ENCODE measurements around the gene PKDREJ.
"Not testable (repeated sequence)": the region's sequence is repeated elsewhere in the genome, so short reads cannot be mapped to it uniquely, and the experiment has no call there.

The PKDREJ gene, protein sequence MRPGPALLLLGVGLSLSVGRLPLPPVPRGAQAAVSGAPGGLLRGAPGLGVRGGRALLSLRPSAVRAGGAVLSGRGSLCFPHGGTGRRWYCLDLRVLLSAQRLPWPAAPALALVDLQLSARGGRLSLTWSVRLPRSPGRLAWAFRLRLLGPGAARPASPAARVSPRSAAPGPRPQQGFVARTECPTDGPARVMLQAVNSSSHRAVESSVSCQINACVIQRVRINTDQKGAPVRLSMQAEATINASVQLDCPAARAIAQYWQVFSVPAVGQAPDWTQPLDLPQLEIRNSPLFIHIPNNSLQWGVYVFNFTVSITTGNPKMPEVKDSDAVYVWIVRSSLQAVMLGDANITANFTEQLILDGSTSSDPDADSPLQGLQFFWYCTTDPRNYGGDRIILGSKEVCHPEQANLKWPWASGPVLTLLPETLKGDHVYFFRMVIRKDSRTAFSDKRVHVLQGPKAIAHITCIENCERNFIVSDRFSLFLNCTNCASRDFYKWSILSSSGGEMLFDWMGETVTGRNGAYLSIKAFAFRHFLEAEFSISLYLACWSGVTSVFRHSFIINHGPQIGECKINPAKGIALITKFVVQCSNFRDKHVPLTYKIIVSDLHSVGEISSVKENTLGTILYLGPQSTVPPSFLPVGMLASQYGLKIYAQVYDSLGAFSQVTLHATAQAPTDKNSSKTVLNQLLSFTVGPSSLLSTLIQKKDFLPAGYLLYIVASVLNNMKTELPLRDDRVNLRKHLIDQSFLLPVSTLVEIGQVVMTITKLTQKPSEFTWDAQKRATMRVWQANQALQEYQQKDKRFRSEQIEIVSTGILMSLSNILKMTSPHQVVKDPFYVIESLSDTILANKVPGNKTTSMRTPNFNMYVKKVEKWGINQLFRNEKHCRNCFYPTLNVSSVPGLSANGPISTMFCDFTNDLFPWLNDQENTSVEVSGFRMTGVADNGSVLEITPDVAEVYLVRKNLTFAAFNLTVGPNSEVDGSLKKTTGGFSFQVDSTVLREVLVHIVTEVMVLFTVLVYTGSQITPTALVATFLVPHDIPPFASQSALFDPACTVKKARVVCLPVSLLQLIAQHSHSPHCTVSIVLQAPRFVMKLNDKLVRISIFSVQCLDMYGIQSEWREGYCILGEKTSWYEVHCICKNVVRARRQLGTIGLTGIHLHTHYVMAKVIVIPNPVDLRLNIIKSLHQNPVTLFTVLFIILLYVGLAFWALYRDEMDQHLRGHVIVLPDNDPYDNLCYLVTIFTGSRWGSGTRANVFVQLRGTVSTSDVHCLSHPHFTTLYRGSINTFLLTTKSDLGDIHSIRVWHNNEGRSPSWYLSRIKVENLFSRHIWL (N-terminal part only)

DNA sequence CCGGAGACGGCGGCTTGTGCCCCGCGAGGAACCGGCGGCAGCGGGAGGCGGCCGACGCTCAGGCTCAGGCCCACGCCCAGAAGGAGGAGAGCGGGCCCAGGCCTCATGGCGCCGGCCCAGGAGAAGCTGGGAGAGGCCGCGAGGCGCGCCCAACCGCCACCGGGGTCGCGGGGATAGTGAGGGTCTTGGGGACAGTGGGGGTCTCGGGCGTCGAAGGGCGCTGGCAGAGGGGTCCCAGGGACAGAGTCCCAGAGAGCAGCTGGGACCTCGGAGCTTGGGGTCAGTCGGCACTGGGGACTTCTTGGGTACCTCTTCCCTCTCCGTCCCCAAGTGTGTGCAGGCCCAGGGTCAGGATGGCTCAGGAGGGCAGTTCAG lies at the start of gene PKDREJ:
TSS of gene PKDREJ (minus strand) at position 128 of the 375 bp plus-strand sequence. CDS start at position 107, 21 bp downstream.
- ChIA-PET POLR2A (no interaction called here), CTCF (no interaction called here)
- DNase-seq (ENCODE audit: extremely low spot score): no peak
- TF ChIP-seq SUZ12 (IDR thresholded peaks at IDR 0.05) (no peak), NFRKB (IDR thresholded peaks at IDR 0.05) (no peak), FOXK2 (IDR thresholded peaks at IDR 0.05) (no peak), FOXM1 (IDR thresholded peaks at IDR 0.05; ENCODE audit: borderline replicate concordance) (no peak), LEF1 (IDR thresholded peaks at IDR 0.05; ENCODE audit: borderline replicate concordance) (no peak), BHLHE40 (IDR thresholded peaks at IDR 0.05; ENCODE audit: borderline replicate concordance) (no peak), L3MBTL2 (conservative IDR thresholded peaks at IDR 0.05) (no peak)

- DNase-seq (ENCODE audit: extremely low spot score); POLR2A ChIA-PET: not testable (repeated sequence)
- CTCF ChIA-PET: interaction anchor here (0.7 to 1.1 kb wide), 2 partner anchors 13 to 191 kb away, joined by 4 read pairs; no protein-coding TSS in a partner anchor
These were observed 49.7 kb upstream of the PKDREJ start for GRCh38 chr22:46312848-46313247.

DNA sequence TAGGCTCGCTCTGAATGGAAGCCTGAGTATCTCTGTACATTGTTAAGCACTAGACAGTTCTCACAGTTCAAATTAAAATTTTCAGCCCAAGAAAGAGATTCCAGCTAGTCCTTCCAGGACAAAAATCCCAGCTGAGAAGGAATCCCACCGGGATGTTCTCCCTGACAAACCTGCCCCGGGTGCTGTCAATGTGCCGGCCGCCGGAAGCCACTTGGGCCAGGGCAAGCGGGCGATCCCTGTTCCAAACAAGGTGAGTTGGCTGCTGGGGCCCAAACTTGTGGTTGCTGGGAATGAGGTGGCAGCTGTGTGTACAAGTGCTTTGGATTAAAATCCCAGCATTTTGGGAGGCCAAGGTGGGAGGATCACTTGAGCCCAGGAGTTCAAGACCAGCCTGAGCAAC lies 48.9 kb upstream of the PKDREJ start:
- ChIA-PET POLR2A (no interaction called here), CTCF (interaction anchor here (0.9 to 1.1 kb wide), 2 partner anchors 107 to 190 kb away, joined by 4 read pairs; no protein-coding TSS in a partner anchor)
- DNase-seq (ENCODE audit: extremely low spot score): no peak
- no peak for TF ChIP-seq ZNF384 (IDR thresholded peaks at IDR 0.05)
- no peak for TF ChIP-seq NFRKB (IDR thresholded peaks at IDR 0.05)
- no peak for TF ChIP-seq HDGF (IDR thresholded peaks at IDR 0.05; ENCODE audit: borderline replicate concordance)
- TF ChIP-seq TARDBP (IDR thresholded peaks at IDR 0.05): no peak
- TF ChIP-seq FOXK2 (IDR thresholded peaks at IDR 0.05): no peak
- TF ChIP-seq SP1 (IDR thresholded peaks at IDR 0.05): no peak
- TF ChIP-seq CTBP1 (IDR thresholded peaks at IDR 0.05; ENCODE audit: borderline replicate concordance): no peak
- TF ChIP-seq LEF1 (IDR thresholded peaks at IDR 0.05; ENCODE audit: borderline replicate concordance): no peak
- TF ChIP-seq ARNT (IDR thresholded peaks at IDR 0.05): no peak
- TF ChIP-seq PKNOX1 (IDR thresholded peaks at IDR 0.05): no peak
- no peak for TF ChIP-seq L3MBTL2 (conservative IDR thresholded peaks at IDR 0.05)
- no peak for TF ChIP-seq FOXM1 (IDR thresholded peaks at IDR 0.05; ENCODE audit: borderline replicate concordance)
- TF ChIP-seq ELF4 (IDR thresholded peaks at IDR 0.05): no peak
- TF ChIP-seq FOXA1 (IDR thresholded peaks at IDR 0.05): no peak
- TF ChIP-seq BHLHE40 (IDR thresholded peaks at IDR 0.05; ENCODE audit: borderline replicate concordance): no peak
- no peak for TF ChIP-seq SUZ12 (IDR thresholded peaks at IDR 0.05)

GRCh38 chr22:46309526-46310085 lies 46.5 kb upstream of the PKDREJ start:
- POLR2A ChIA-PET: interaction anchor here (1.2 kb wide), 1 partner anchor 13 kb away, joined by 5 read pairs; the partner anchor contains the start of gene GTSE1
- CTCF ChIA-PET: no interaction called here

More at GRCh38 chr22:46309526-46310085, 46.5 kb upstream of the PKDREJ start:
- TF ChIP-seq LEF1 (IDR thresholded peaks at IDR 0.05; ENCODE audit: borderline replicate concordance): no peak
- no peak for TF ChIP-seq SP1 (IDR thresholded peaks at IDR 0.05)
- no peak for TF ChIP-seq L3MBTL2 (conservative IDR thresholded peaks at IDR 0.05)
- TF ChIP-seq TARDBP (IDR thresholded peaks at IDR 0.05): no peak
- no peak for TF ChIP-seq CTBP1 (IDR thresholded peaks at IDR 0.05; ENCODE audit: borderline replicate concordance)
- no peak for TF ChIP-seq ELF4 (IDR thresholded peaks at IDR 0.05)
- no peak for TF ChIP-seq FOXK2 (IDR thresholded peaks at IDR 0.05)
- no peak for TF ChIP-seq BHLHE40 (IDR thresholded peaks at IDR 0.05; ENCODE audit: borderline replicate concordance)
- no peak for TF ChIP-seq FOXA1 (IDR thresholded peaks at IDR 0.05)
- no peak for TF ChIP-seq ZNF384 (IDR thresholded peaks at IDR 0.05)
- TF ChIP-seq NFRKB (IDR thresholded peaks at IDR 0.05): no peak
- TF ChIP-seq SUZ12 (IDR thresholded peaks at IDR 0.05): no peak
- TF ChIP-seq PKNOX1 (IDR thresholded peaks at IDR 0.05): no peak
- no peak for TF ChIP-seq HDGF (IDR thresholded peaks at IDR 0.05; ENCODE audit: borderline replicate concordance)
- no peak for TF ChIP-seq FOXM1 (IDR thresholded peaks at IDR 0.05; ENCODE audit: borderline replicate concordance)
- no peak for TF ChIP-seq ARNT (IDR thresholded peaks at IDR 0.05)
- no peak for DNase-seq (ENCODE audit: extremely low spot score)

Data from HEK293T (cell line).